ENCODE data around the gene SLC22A13. TPM values are rescaled to one million over a fixed set of nuclear protein-coding genes. Genes with fewer than 3 reads are reported as not detected.
"Not testable (repeated sequence)": the region's sequence is repeated elsewhere in the genome, so short reads cannot be mapped to it uniquely, and the experiment has no call there.

SLC22A13 gene
- total RNA-seq, 4 donors from 2014 or later, result 0.13 to 0.17 TPM; not detected in 2

GRCh38 chr3:38283810-38284755 lies 18.5 kb downstream of the SLC22A13 start:
- 49 to 66% methylated on average over 16 of the region's 16 CpGs for WGBS, 2 donors
- DNase-seq (ENCODE audit: low spot score in 2 of 2), result peak; percentile 24 to 83

GRCh38 chr3:38284756-38285150 lies 19.1 kb downstream of the SLC22A13 start:
- 73 to 75% methylated on average over 6 of the region's 6 CpGs for WGBS, 2 donors
- DNase-seq (ENCODE audit: low spot score in 2 of 2), result no peak
- H3K4me3 ChIP-seq (ENCODE audit: low read depth, poor library complexity, severe bottlenecking), result no peak overlapping the region
- intact Hi-C loops (cut with DNase I; ENCODE audit: low total_unique reads), result no loop called here
- no peak for TF ChIP-seq POLR2A (IDR thresholded peaks at IDR 0.05)
- TF ChIP-seq, protein P1, sequence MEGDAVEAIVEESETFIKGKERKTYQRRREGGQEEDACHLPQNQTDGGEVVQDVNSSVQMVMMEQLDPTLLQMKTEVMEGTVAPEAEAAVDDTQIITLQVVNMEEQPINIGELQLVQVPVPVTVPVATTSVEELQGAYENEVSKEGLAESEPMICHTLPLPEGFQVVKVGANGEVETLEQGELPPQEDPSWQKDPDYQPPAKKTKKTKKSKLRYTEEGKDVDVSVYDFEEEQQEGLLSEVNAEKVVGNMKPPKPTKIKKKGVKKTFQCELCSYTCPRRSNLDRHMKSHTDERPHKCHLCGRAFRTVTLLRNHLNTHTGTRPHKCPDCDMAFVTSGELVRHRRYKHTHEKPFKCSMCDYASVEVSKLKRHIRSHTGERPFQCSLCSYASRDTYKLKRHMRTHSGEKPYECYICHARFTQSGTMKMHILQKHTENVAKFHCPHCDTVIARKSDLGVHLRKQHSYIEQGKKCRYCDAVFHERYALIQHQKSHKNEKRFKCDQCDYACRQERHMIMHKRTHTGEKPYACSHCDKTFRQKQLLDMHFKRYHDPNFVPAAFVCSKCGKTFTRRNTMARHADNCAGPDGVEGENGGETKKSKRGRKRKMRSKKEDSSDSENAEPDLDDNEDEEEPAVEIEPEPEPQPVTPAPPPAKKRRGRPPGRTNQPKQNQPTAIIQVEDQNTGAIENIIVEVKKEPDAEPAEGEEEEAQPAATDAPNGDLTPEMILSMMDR (IDR thresholded peaks at IDR 0.05), result no peak

More at GRCh38 chr3:38283810-38284755, 18.5 kb downstream of the SLC22A13 start:
- TF ChIP-seq, protein P1 (IDR thresholded peaks at IDR 0.05), result no peak
- no peak for TF ChIP-seq POLR2A (IDR thresholded peaks at IDR 0.05)
- H3K4me3 ChIP-seq (ENCODE audit: low read depth, poor library complexity, severe bottlenecking), result no peak overlapping the region
- intact Hi-C loops (cut with DNase I; ENCODE audit: low total_unique reads), result no loop called here

- DNase-seq (ENCODE audit: low spot score in 2 of 2); intact Hi-C loops (cut with DNase I; ENCODE audit: low total_unique reads); H3K4me3 ChIP-seq (ENCODE audit: low read depth, poor library complexity, severe bottlenecking): not testable (repeated sequence)
- 93 to 96% methylated on average over 16 of the region's 16 CpGs for WGBS, 2 donors
These were observed 23.9 kb downstream of the SLC22A13 start for GRCh38 chr3:38289286-38290217.

DNA sequence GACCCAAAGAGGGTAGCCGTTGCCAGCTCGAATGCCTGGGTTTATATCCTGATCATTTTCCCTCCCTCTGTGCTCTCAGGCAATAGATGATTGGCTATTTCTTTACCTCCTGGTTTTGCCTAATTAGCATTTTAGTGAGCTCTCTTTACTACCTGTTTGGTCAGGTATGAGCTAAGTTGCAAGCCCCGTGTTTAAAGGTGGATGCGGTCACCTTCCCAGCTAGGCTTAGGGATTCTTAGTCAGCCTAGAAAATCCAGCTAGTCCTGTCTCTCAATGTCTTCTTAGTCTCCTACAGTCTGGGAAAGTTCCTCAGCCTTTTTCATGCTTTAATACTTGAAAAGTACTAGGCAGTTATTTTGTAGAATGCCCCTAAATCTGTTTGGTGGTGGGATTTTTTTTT lies 31.4 kb downstream of the SLC22A13 start:
- H3K4me3 ChIP-seq (ENCODE audit: low read depth, poor library complexity, severe bottlenecking); intact Hi-C loops (cut with DNase I; ENCODE audit: low total_unique reads); DNase-seq (ENCODE audit: low spot score in 2 of 2): not testable (repeated sequence)
- 56 to 67% methylated on average over 4 of the region's 4 CpGs for WGBS, 2 donors

DNA sequence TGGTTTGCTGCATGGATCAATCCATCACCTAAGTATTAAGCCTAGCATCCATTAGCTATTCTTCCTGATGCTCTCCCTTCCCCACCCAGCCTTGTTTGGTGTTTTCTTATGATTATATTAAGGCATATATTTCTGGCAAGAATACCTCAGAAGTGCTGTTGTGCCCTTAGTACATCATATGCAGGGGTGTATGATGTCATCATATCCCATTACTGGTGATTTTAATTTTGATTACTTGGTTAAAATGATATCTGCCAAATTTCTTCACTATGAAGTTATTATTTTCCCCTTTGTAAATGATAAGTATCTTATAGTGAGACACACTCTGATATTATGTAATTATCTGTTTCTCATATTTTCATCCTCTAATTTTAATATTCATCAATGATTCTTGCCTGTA lies 31.9 kb downstream of the SLC22A13 start:
- TF ChIP-seq POLR2A (IDR thresholded peaks at IDR 0.05), result no peak
- TF ChIP-seq, protein P1 (IDR thresholded peaks at IDR 0.05), result no peak
- intact Hi-C loops (cut with DNase I; ENCODE audit: low total_unique reads), result no loop called here
- DNase-seq (ENCODE audit: low spot score in 2 of 2), result no peak
- H3K4me3 ChIP-seq (ENCODE audit: low read depth, poor library complexity, severe bottlenecking), result no peak overlapping the region

DNA sequence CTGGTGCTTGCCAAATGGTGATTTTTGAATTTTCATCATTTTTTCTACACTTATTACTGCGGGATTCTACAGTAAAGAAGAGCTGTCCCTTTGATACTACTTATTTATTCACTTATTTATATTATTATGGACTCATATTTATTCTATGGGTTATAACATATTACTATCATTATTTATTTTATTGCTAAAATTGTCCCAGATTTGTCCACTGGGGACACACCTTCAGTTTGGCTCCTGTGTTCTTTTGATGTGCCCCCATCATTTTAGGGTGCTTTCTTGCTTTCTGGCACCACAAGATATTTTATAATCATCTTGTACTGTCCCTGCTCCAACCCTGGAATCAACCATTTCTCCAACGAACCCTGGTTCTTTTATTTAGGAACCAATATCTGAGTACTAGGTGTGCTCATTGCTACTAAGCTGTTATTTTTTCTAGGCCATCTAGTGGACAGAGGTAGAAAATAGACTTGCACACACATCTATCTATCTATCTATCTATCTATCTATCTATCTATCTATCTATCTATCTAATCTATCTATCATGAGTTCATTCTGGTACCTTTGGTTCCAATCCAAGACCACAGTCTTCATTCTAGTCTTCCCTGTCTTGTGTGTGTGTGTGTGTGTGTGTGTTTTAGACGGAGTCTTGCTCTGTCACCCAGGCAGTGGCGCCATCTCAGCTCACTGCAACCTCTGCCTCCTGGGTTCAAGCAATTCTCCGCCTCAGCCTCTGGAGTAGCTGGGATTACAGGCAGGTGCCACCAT lies 32.5 kb downstream of the SLC22A13 start:
- no peak for TF ChIP-seq POLR2A (IDR thresholded peaks at IDR 0.05)
- no peak for DNase-seq (ENCODE audit: low spot score in 2 of 2)
- intact Hi-C loops (cut with DNase I; ENCODE audit: low total_unique reads), result no loop called here
- H3K4me3 ChIP-seq (ENCODE audit: low read depth, poor library complexity, severe bottlenecking), result no peak overlapping the region
- WGBS, 2 donors, result 76 to 82% methylated on average over 5 of the region's 5 CpGs
